ENCODE results near the gene TSNAXIP1.

DNA sequence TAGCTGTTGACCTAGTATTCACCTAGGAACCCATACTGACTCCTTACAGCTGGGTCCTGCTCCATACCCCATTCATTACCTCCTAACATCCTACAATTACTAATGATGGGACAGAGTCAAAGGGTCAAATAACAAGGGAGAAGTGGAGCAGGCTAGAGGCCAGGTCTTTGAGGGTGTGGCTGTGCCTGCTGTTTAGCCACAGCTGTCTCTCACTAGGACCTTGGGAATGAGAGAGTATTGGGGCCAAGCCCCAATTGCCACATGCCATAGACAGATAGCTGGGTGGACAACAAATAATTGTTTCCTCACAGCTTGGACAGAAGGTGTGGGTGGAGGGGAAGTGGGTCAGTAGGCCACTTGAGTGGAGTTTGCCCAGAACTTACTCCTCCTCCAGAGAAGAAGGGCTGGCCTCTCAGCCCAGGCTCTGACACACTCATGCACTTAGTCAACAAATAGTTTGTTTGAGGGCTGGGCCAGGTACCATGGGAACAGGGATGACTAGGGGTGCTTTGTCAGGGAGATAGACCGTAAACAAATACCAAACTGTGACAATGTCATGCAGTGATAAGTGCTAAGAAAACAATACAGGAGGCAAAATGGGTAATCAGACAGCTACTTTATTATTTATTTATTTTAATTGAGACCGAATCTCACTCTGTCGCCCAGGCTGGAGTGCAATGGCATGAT, 51.0 kb downstream of the TSNAXIP1 start:
- TF ChIP-seq EZH2 (IDR thresholded peaks at IDR 0.05; ENCODE audit: borderline replicate concordance) (no peak), EZH2phosphoT487 (IDR thresholded peaks at IDR 0.05; ENCODE audit: low read depth, severe bottlenecking, unreplicated experiment) (no peak)
- TF ChIP-seq, protein P1, sequence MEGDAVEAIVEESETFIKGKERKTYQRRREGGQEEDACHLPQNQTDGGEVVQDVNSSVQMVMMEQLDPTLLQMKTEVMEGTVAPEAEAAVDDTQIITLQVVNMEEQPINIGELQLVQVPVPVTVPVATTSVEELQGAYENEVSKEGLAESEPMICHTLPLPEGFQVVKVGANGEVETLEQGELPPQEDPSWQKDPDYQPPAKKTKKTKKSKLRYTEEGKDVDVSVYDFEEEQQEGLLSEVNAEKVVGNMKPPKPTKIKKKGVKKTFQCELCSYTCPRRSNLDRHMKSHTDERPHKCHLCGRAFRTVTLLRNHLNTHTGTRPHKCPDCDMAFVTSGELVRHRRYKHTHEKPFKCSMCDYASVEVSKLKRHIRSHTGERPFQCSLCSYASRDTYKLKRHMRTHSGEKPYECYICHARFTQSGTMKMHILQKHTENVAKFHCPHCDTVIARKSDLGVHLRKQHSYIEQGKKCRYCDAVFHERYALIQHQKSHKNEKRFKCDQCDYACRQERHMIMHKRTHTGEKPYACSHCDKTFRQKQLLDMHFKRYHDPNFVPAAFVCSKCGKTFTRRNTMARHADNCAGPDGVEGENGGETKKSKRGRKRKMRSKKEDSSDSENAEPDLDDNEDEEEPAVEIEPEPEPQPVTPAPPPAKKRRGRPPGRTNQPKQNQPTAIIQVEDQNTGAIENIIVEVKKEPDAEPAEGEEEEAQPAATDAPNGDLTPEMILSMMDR (IDR thresholded peaks at IDR 0.05; ENCODE audit: poor library complexity): no peak
